Esophagus squamous epithelium (tissue), 4 donors: ENCODE measurements around the gene SH3BP5.

ENCODE experiments used
- CTCF ChIP-seq, 6 experiments: fragments of 450-650 bp in 4 of 6; fragments of 200-600 bp in 2 of 6; sonication (generic) in 2 of 6; IDR thresholded peaks; one replicate each; pipeline ENCODE4 v1.5.1; 2016 to 2019; ENCODE audit warnings: antibody characterized with exemption in 6 of 6, mild to moderate bottlenecking in 4 of 6, moderate library complexity in 4 of 6
- POLR2A ChIP-seq, 4 donors: fragments of 450-650 bp; IDR thresholded peaks; one replicate each; pipeline ENCODE4 v1.6.1; 2017; ENCODE audit warnings: antibody characterized with exemption in 4 of 4, mild to moderate bottlenecking in 4 of 4, moderate library complexity in 3 of 4

GRCh38 chr3:15214758-15215157 is 117.6 kb downstream of the SH3BP5 start:
- TF ChIP-seq CTCF (IDR thresholded peaks at IDR 0.05) (no peak), POLR2A (IDR thresholded peaks at IDR 0.05) (no peak)
